Breast epithelium (tissue), 4 donors: ENCODE data around the gene FARP1. TPM values are rescaled to one million over a fixed set of nuclear protein-coding genes. Genes with fewer than 3 reads are reported as not detected.

Experiments
- DNase-seq, 2 donors: peaks; one replicate each; pipeline ENCODE4 v3.0.0-alpha.2; 2019; ENCODE audit warnings: low spot score in 2 of 2
- H3K27ac ChIP-seq, 2 donors: fragments of 200-600 bp; sonication (generic) in 1 of 2; one replicate each; pipeline ENCODE4 v1.5.1; 2016 to 2019; ENCODE audit warnings: mild to moderate bottlenecking in 1 of 2
- H3K27me3 ChIP-seq, 2 donors: fragments of 200-600 bp; sonication (generic) in 1 of 2; one replicate each; pipeline versions ENCODE4 v1.5.1 to v1.6.0; 2017 to 2019; ENCODE audit warnings: control low read depth in 1 of 2, mild to moderate bottlenecking in 1 of 2
- H3K36me3 ChIP-seq: fragments of 200-600 bp; one replicate; pipeline ENCODE4 v1.5.1; 2019
- H3K4me1 ChIP-seq, 2 donors: fragments of 200-600 bp; sonication (generic); one replicate each; pipeline ENCODE4 v1.5.1; 2016 to 2019; ENCODE audit warnings: control low read depth in 1 of 2
- H3K4me3 ChIP-seq, 3 donors: fragments of 200-600 bp; sonication (generic); 1 replicate in 2 of 3; 2 replicates in 1 of 3; pipeline ENCODE4 v1.5.1; 2016 to 2019; ENCODE audit warnings: mild to moderate bottlenecking in 3 of 3, moderate library complexity in 2 of 3
- H3K9me3 ChIP-seq, 2 donors: fragments of 200-600 bp; sonication (generic) in 1 of 2; one replicate each; pipeline ENCODE4 v1.5.1; 2016 to 2019; ENCODE audit warnings: control low read depth in 1 of 2
- CTCF ChIP-seq, 3 donors: fragments of 450-650 bp; IDR thresholded peaks; one replicate each; pipeline ENCODE4 v1.5.1; 2016 to 2017; ENCODE audit warnings: antibody characterized with exemption in 3 of 3, mild to moderate bottlenecking in 3 of 3, moderate library complexity in 3 of 3
- POLR2A ChIP-seq: fragments of 450-650 bp; IDR thresholded peaks from one replicate; pipeline ENCODE4 v1.6.1; 2016; ENCODE audit warnings: antibody characterized with exemption, mild to moderate bottlenecking, moderate library complexity
- POLR2AphosphoS5 ChIP-seq, 3 donors: sonication (generic); formaldehyde crosslinking; IDR thresholded peaks; one replicate each; pipeline ENCODE4 v1.6.1; 2017; ENCODE audit warnings: antibody characterized with exemption in 3 of 3
- intact Hi-C: fragments of 100-400 bp; cut with DNase I; formaldehyde crosslinking; loops from one replicate; pipeline ENCODE4 v1.15.1; 2023; ENCODE audit warnings: low total_unique reads
- total RNA-seq, 3 donors: library from RNA; depleted of rRNA; stranded (reverse); fragments of >200 nt; gene quantifications; one replicate each; pipeline ENCODE4 v1.1.0, GENCODE V29; 2016

Gene FARP1
- total RNA-seq, 3 donors from 2014 or later: 29.8 to 97.3 (median 80.1) TPM

- no peaks in the 10 kb centered on the region for H3K27me3 ChIP-seq
- H3K36me3 ChIP-seq: no peaks in the 10 kb centered on the region
- no peak for DNase-seq
- no peaks in the 10 kb centered on the region for H3K9me3 ChIP-seq
- TF ChIP-seq POLR2AphosphoS5 (IDR thresholded peaks at IDR 0.05) (no peak), CTCF (IDR thresholded peaks at IDR 0.05) (no peak), POLR2A (no peak)
- no peaks in the 10 kb centered on the region for H3K4me1 ChIP-seq
- H3K4me3 ChIP-seq: no peak overlapping the region
- intact Hi-C loops: no loop called here
- H3K27ac ChIP-seq: no peak overlapping the region
Measured at GRCh38 chr13:98289339-98289945, 146.5 kb downstream of the FARP1 start.

- intact Hi-C loops: no loop called here
- no peak for TF ChIP-seq POLR2AphosphoS5 (IDR thresholded peaks at IDR 0.05)
- no peak for TF ChIP-seq POLR2A
- TF ChIP-seq CTCF (IDR thresholded peaks at IDR 0.05): no peak
- Histone ChIP-seq H3K4me1 (no peaks in the 10 kb centered on the region), H3K36me3 (no peaks in the 10 kb centered on the region), H3K4me3 (no peak overlapping the region), H3K27ac (no peak overlapping the region), H3K9me3 (no peaks in the 10 kb centered on the region), H3K27me3 (no peaks in the 10 kb centered on the region)
- DNase-seq: no peak
Measured at GRCh38 chr13:98290261-98290660, 147.4 kb downstream of the FARP1 start.

- H3K36me3 ChIP-seq: no peaks in the 10 kb centered on the region
- H3K9me3 ChIP-seq: no peaks in the 10 kb centered on the region
- no peaks in the 10 kb centered on the region for H3K27me3 ChIP-seq
- H3K27ac ChIP-seq: peak overlapping the region in 1 of 2 donors; percentile 33
- no peak overlapping the region for H3K4me3 ChIP-seq
- DNase-seq: peak in 1 of 2 donors; percentile 51
- no peak for TF ChIP-seq CTCF (IDR thresholded peaks at IDR 0.05)
- no peak for TF ChIP-seq POLR2AphosphoS5 (IDR thresholded peaks at IDR 0.05)
- TF ChIP-seq POLR2A: no peak
- no peaks in the 10 kb centered on the region for H3K4me1 ChIP-seq
- intact Hi-C loops: no loop called here
Measured at GRCh38 chr13:98291658-98292057, 148.8 kb downstream of the FARP1 start.

GRCh38 chr13:98293103-98293502 is 150.2 kb downstream of the FARP1 start:
- no peak for TF ChIP-seq CTCF (IDR thresholded peaks at IDR 0.05)
- TF ChIP-seq POLR2AphosphoS5 (IDR thresholded peaks at IDR 0.05): peak in 1 of 3 donors; percentile 7
- peak overlapping the region; percentile 10 to 63 for H3K27ac ChIP-seq
- no peaks in the 10 kb centered on the region for H3K36me3 ChIP-seq
- DNase-seq: peak; percentile 39 to 57
- H3K4me3 ChIP-seq: no peak overlapping the region
- H3K4me1 ChIP-seq: no peaks in the 10 kb centered on the region
- intact Hi-C loops: no loop called here
- H3K9me3 ChIP-seq: no peaks in the 10 kb centered on the region
- no peaks in the 10 kb centered on the region for H3K27me3 ChIP-seq

GRCh38 chr13:98293570-98294142 is 150.8 kb downstream of the FARP1 start:
- H3K4me1 ChIP-seq: peaks cover 0 to 4% of the 10 kb centered on the region in 2 donors
- DNase-seq: no peak
- TF ChIP-seq POLR2A: no peak
- no peak for TF ChIP-seq POLR2AphosphoS5 (IDR thresholded peaks at IDR 0.05)
- TF ChIP-seq CTCF (IDR thresholded peaks at IDR 0.05): no peak
- H3K36me3 ChIP-seq: no peaks in the 10 kb centered on the region
- no peak overlapping the region for H3K4me3 ChIP-seq
- H3K9me3 ChIP-seq: no peaks in the 10 kb centered on the region
- peak overlapping the region; percentile 10 to 63 for H3K27ac ChIP-seq
- H3K27me3 ChIP-seq: no peaks in the 10 kb centered on the region
- intact Hi-C loops: no loop called here
